ENCODE results near the gene BMERB1.

BMERB1 gene

GRCh38 chr16:15610369-15610871 lies 176.0 kb downstream of the BMERB1 start:
- DNase-seq (ENCODE audit: low read depth, low spot score) = no peak

GRCh38 chr16:15611610-15612009 lies 177.2 kb downstream of the BMERB1 start:
- DNase-seq (ENCODE audit: low read depth, low spot score) = no peak

DNA sequence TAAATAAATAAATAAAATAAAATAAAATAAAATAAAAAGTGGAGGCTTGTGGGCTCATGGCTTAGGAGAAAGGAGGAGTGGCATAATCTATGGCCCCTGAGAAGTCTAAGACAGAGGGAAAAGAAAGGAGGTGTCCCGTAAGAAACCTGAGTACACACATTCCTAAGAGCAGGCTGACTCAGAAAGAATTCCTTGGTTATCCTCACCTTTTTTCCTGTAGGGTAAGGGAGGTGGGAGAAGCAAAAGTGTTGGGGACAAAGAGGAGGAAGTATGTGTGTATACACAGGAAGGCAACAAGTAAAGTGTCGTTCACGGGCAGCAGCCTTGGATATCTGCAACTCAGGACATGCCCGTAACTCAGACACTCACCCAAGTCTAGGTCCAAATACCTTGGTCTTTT lies 179.3 kb downstream of the BMERB1 start:
- no peak for DNase-seq (ENCODE audit: low read depth, low spot score)

- DNase-seq (ENCODE audit: low read depth, low spot score) = no peak
These were observed 181.6 kb downstream of the BMERB1 start for GRCh38 chr16:15616012-15616411.

DNA sequence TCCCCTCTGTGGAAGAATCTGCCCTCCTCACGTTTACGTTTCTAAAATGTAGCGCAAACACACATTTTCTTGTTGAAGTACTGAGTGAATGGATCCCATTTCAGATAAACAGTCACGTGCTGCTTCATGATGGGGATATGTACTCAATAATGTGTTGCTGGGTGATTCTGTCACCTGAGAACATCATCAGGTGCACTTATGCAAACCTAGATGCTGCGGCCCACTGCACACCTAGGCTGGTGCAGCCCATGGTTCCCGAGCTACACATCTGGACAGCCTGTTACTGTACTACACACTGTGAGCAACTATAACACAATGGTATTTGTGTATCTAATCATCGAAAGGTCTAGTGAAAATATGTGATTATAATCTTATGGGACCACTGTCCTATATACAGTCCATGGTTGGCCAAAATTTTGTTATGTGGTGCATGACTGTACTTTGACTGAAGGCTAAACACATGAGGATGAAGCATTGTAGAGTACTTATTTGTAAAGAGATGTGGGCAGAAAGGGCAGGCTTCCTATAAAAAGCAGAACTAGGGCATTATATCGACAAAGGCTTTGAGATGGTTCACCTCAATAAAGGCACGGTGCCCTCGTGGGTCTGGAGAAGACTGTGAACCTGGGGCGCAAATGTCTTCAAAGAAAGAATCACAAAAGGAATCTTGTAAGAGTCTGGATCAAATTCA lies 182.2 kb downstream of the BMERB1 start:
- no peak for DNase-seq (ENCODE audit: low read depth, low spot score)

- no peak for DNase-seq (ENCODE audit: low read depth, low spot score)
These were observed 183.5 kb downstream of the BMERB1 start for GRCh38 chr16:15617901-15618300.

DNA sequence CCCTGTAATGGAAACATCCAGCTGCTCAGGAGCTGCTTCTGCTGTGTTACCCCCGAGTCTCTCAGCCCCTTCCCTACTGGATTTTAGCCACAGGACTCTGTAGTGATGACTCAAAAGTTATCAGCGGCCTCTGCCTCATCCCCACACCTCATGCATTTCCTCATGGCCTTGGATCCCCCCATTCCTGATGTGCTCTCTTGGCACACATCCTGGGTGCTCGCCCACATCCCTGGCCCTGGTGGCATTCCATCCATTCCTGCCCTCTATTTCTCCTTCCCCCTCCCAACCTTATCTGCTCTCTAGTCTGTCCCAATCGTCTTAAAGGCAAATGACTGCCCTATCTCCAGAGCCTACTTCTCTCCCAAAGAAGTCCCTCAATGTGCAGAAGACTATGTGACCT lies 184.0 kb downstream of the BMERB1 start:
- DNase-seq (ENCODE audit: low read depth, low spot score) = no peak

DNA sequence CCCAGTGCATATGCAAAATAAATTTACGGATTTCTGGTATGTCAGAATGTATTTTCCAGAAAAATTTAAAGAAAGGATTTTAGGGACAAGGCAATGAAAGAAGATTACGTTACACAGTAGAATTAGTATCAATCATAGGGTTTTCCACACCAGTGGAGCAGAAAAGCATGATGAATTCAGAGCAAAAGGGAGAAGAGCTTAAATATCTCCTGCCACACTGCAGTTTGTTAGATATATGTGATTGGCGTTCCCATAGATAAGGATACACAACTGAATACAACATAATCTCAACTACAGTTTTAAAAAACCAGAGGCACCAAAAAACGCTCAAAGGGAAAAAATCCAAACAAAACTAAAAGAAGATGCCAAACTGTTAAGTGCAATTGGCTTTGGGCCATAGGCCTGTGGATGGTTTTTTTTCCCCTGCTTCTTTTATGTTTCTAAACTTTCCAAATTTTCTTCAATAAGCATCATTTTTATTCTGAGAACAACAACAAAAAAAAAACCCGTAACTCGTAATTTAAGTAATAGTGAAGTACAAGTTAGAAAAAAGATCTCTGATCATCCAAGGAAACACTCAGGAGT lies 186.3 kb downstream of the BMERB1 start:
- no peak for DNase-seq (ENCODE audit: low read depth, low spot score)

- no peak for DNase-seq (ENCODE audit: low read depth, low spot score)
These were observed 187.1 kb downstream of the BMERB1 start for GRCh38 chr16:15621456-15621855.

GRCh38 chr16:15621889-15622288 lies 187.5 kb downstream of the BMERB1 start:
- DNase-seq (ENCODE audit: low read depth, low spot score) = no peak

- DNase-seq (ENCODE audit: low read depth, low spot score) = no peak
These were observed 197.5 kb downstream of the BMERB1 start for GRCh38 chr16:15631730-15632409.

DNA sequence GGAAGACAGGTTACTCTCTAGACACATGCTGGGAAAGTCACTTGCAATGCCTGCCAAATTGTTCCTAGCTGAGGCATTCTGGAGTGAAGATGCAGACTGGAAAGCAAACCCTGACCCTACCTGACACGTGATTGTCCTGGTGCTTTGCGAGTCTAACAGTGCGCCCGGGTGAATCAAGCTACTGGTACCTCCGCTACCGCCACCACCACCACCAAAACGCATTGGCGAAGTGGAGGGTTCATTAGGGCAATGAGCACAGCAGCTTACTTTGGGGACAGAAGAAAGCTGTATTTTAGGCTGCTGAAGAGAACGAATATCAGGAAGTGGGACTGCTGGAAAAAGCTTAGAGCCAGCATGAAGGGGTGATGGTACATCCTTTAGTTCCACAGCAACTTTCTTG lies 201.5 kb downstream of the BMERB1 start:
- DNase-seq (ENCODE audit: low read depth, low spot score) = no peak

GRCh38 chr16:15636392-15636873 lies 202.0 kb downstream of the BMERB1 start:
- DNase-seq (ENCODE audit: low read depth, low spot score) = no peak
